Osteoblast (primary cell): ENCODE results near the gene HEATR5A. TPM values are rescaled to one million over a fixed set of nuclear protein-coding genes. Genes with fewer than 3 reads are reported as not detected.

ENCODE experiments used
- DNase-seq: peaks from one replicate; pipeline ENCODE4 v3.0.0; 2011; ENCODE audit warnings: low spot score, mixed read lengths; ENCODE audit not compliant: insufficient read length; ENCODE audit errors: missing footprints
- H2AFZ ChIP-seq: 2 replicates; pipeline ENCODE4 v1.6.0; 2011; ENCODE audit warnings: mild to moderate bottlenecking, low read length
- H3K27ac ChIP-seq: 2 replicates; pipeline ENCODE4 v1.5.1; 2011; ENCODE audit warnings: mild to moderate bottlenecking, low read depth, low read length, moderate library complexity
- H3K27me3 ChIP-seq: 2 replicates; pipeline ENCODE4 v1.6.0; 2012; ENCODE audit warnings: mild to moderate bottlenecking, control low read depth, inconsistent platforms, low read length, moderate library complexity; ENCODE audit not compliant: insufficient read depth
- H3K36me3 ChIP-seq: 2 replicates; pipeline ENCODE4 v1.5.1; 2011; ENCODE audit warnings: mild to moderate bottlenecking, low read length, control low read depth, moderate library complexity; ENCODE audit not compliant: insufficient read depth
- H3K4me1 ChIP-seq: 2 replicates; pipeline ENCODE4 v1.5.1; 2011; ENCODE audit warnings: mild to moderate bottlenecking, low read length, control low read depth, moderate library complexity; ENCODE audit not compliant: insufficient read depth
- H3K4me2 ChIP-seq: 2 replicates; pipeline ENCODE4 v1.6.0; 2011; ENCODE audit warnings: mild to moderate bottlenecking, low read length; ENCODE audit not compliant: insufficient read depth
- H3K4me3 ChIP-seq: fragments of 200-600 bp; sonication (generic); 3 replicates; pipeline ENCODE4 v1.5.1; 2012; ENCODE audit warnings: mild to moderate bottlenecking, low read length, inconsistent platforms; ENCODE audit not compliant: insufficient read depth
- H3K79me2 ChIP-seq: 2 replicates; pipeline ENCODE4 v1.6.0; 2012; ENCODE audit warnings: mild to moderate bottlenecking, low read length, control low read depth, inconsistent platforms; ENCODE audit not compliant: insufficient read depth
- H3K9me3 ChIP-seq: 2 replicates; pipeline ENCODE4 v1.5.1; 2011; ENCODE audit warnings: low read depth, low read length, control low read depth
- H4K20me1 ChIP-seq: 2 replicates; pipeline ENCODE4 v1.6.0; 2012; ENCODE audit warnings: mild to moderate bottlenecking, low read length, control low read depth; ENCODE audit not compliant: insufficient read depth
- total RNA-seq: library from RNA; depleted of rRNA; stranded (reverse); fragments of >200 nt; gene quantifications from 2 replicates; pipeline ENCODE4 v1.2.3, GENCODE V29; 2012
- TF ChIP-seq, protein P1 (sequence below): IDR thresholded peaks from 2 replicates; pipeline ENCODE4 v1.5.1; 2011; ENCODE audit warnings: mild to moderate bottlenecking, low read depth, low read length, moderate library complexity; ENCODE audit errors: extremely low read depth

HEATR5A gene
- total RNA-seq, 1 donor = 46.0 TPM

- TF ChIP-seq, protein P1, sequence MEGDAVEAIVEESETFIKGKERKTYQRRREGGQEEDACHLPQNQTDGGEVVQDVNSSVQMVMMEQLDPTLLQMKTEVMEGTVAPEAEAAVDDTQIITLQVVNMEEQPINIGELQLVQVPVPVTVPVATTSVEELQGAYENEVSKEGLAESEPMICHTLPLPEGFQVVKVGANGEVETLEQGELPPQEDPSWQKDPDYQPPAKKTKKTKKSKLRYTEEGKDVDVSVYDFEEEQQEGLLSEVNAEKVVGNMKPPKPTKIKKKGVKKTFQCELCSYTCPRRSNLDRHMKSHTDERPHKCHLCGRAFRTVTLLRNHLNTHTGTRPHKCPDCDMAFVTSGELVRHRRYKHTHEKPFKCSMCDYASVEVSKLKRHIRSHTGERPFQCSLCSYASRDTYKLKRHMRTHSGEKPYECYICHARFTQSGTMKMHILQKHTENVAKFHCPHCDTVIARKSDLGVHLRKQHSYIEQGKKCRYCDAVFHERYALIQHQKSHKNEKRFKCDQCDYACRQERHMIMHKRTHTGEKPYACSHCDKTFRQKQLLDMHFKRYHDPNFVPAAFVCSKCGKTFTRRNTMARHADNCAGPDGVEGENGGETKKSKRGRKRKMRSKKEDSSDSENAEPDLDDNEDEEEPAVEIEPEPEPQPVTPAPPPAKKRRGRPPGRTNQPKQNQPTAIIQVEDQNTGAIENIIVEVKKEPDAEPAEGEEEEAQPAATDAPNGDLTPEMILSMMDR = no peak
- Histone ChIP-seq H2AFZ (peak overlapping the region; percentile 82), H3K4me1 (peaks cover 3% of the 10 kb centered on the region), H4K20me1 (no peaks in the 10 kb centered on the region), H3K4me3 (no peak overlapping the region), H3K27ac (peak overlapping the region; percentile 46), H3K79me2 (no peaks in the 10 kb centered on the region), H3K36me3 (no peaks in the 10 kb centered on the region), H3K9me3 (no peaks in the 10 kb centered on the region), H3K27me3 (no peaks in the 10 kb centered on the region), H3K4me2 (no peak overlapping the region)
- DNase-seq = no peak
Observed at GRCh38 chr14:31283153-31283552, 137.2 kb downstream of the HEATR5A start.

GRCh38 chr14:31280871-31281220 is 139.5 kb downstream of the HEATR5A start:
- no peak for DNase-seq
- no peak overlapping the region for H3K4me3 ChIP-seq
- H4K20me1 ChIP-seq = no peaks in the 10 kb centered on the region
- H3K27me3 ChIP-seq = no peaks in the 10 kb centered on the region
- no peaks in the 10 kb centered on the region for H3K36me3 ChIP-seq
- TF ChIP-seq, protein P1 = no peak
- no peaks in the 10 kb centered on the region for H3K9me3 ChIP-seq
- no peaks in the 10 kb centered on the region for H3K79me2 ChIP-seq
- no peak overlapping the region for H3K27ac ChIP-seq
- no peak overlapping the region for H3K4me2 ChIP-seq
- no peak overlapping the region for H2AFZ ChIP-seq
- peaks cover 3% of the 10 kb centered on the region for H3K4me1 ChIP-seq

DNA sequence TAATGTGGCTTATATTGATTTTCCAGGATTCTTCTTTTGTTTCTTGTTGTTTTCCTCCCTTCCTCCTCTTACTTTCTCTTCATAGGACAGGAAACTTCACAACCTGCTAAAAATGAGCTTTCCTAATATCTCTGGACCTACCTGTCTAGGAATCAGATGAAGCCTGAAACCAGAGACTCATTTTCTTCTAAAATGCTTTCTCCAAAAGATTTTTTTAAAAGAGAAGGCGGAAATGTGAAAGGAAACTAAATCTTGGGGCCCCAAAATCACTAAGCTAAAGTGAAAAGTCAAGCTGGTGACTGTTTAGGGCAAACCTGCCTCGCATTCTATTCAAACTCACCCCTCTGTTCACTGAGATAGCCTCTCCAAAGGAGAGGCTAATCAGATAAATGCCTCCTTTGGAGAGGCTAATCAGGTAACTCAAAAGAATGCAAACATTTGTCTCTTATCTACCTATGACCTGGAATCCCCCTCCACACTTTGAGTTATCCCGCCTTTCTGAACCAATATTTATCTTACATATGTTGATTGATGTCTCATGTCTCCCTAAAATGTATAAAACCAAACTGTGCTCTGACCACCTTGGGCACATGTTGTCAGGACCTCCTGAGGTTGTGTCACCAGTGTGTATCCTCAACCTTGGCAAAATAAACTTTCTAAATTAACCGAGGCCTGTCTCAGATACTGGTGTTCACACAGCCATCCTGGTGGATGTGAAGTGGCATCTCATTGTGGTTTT is 140.0 kb downstream of the HEATR5A start:
- H3K4me2 ChIP-seq = no peak overlapping the region

DNA sequence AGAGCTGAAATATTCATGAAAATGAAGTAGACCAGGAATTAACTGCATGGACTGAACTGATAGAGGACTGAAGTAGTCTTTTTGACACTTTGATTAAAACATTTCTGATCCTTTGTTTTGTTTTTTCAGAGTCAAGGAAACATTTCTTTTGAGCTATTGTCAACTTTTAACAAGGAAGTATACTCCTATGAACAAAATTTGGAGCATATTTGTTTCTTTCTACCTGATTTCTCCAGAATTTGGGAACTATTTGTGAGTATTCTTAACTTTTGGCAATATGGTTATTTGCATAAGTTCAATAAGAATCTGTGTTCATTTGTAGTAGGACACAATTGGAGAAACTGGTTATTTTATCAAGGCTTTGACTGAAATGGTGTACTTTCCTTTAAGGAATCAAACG is 141.5 kb downstream of the HEATR5A start:
- TF ChIP-seq, protein P1 = no peak
- Histone ChIP-seq H3K4me3 (no peak overlapping the region), H2AFZ (no peak overlapping the region), H3K27me3 (no peaks in the 10 kb centered on the region), H3K27ac (no peak overlapping the region), H3K9me3 (no peaks in the 10 kb centered on the region), H4K20me1 (no peaks in the 10 kb centered on the region), H3K4me1 (peaks cover 5% of the 10 kb centered on the region), H3K79me2 (no peaks in the 10 kb centered on the region), H3K36me3 (no peaks in the 10 kb centered on the region), H3K4me2 (no peak overlapping the region)
- DNase-seq = no peak

More for the DNA sequence above, 140.0 kb downstream of the HEATR5A start:
- no peak overlapping the region for H3K4me3 ChIP-seq
- no peaks in the 10 kb centered on the region for H3K36me3 ChIP-seq
- H3K4me1 ChIP-seq = peaks cover 3% of the 10 kb centered on the region
- DNase-seq = no peak
- no peaks in the 10 kb centered on the region for H3K79me2 ChIP-seq
- no peak overlapping the region for H3K27ac ChIP-seq
- TF ChIP-seq, protein P1 = no peak
- H2AFZ ChIP-seq = no peak overlapping the region
- no peaks in the 10 kb centered on the region for H4K20me1 ChIP-seq
- no peaks in the 10 kb centered on the region for H3K9me3 ChIP-seq
- no peaks in the 10 kb centered on the region for H3K27me3 ChIP-seq
